HCT116 (cell line): Measurements from ENCODE around the gene LAX1. TPM values are rescaled to one million over a fixed set of nuclear protein-coding genes. Genes with fewer than 3 reads are reported as not detected.

Experiments used
- ATAC-seq: fragments of 200-7000 bp; cut with Tn5 transposase; 2 replicates; pipeline ENCODE4 v1.9.1; 2020; ENCODE audit warnings: mild to moderate bottlenecking, moderate library complexity
- BruUV-seq: library from RNA; stranded (reverse); fragments of 400-500 nt; replicated peaks from 2 replicates; lab custom pipeline; 2021; lab: Mats Ljungman, UMichigan
- CTCF ChIA-PET: fragments of 300-600 bp; sonication (Branson Sonifier 250); formaldehyde crosslinking; loops from one replicate; lab custom pipeline; 2021; ENCODE audit warnings: antibody characterized with exemption; lab: Charles Lee
- POLR2A ChIA-PET: fragments of 300-600, 350-600 bp; sonication (Branson Sonifier 250); formaldehyde crosslinking; loops from one replicate; lab custom pipeline; 2021; ENCODE audit warnings: antibody characterized with exemption; lab: Charles Lee
- RAD21 ChIA-PET, 2 experiments: fragments of 300-600 bp; sonication (Branson Sonifier 250); formaldehyde crosslinking; loops; one replicate each; lab custom pipeline; 2023; ENCODE audit warnings: low total read pairs in 2 of 2; ENCODE audit not compliant: uncharacterized antibody in 2 of 2, unreplicated experiment in 2 of 2, low non-redundant PET in 1 of 2; lab: Charles Lee
- DNase-seq: peaks from one replicate; pipeline ENCODE4 v3.0.0-alpha.2; 2010; ENCODE audit warnings: low read depth, low spot score
- H2AFZ ChIP-seq: fragments of 200-600 bp; shearing (Covaris generic), sonication (generic); 2 replicates; pipeline ENCODE4 v1.6.1; 2017; ENCODE audit warnings: low read depth, mixed run types, mixed read lengths, antibody characterized with exemption, low read length; ENCODE audit not compliant: poor library complexity, severe bottlenecking
- H3K27ac ChIP-seq: 2 replicates; pipeline ENCODE4 v1.5.1; 2012; ENCODE audit warnings: low read depth, low read length
- H3K27me3 ChIP-seq: fragments of 200-600 bp; sonication (generic); 2 replicates; pipeline ENCODE4 v1.6.1; 2016; ENCODE audit warnings: mixed run types, low read length, mixed read lengths; ENCODE audit not compliant: insufficient read depth
- H3K36me3 ChIP-seq, 2 experiments: fragments of 200-500 bp in 1 of 2; fragments of 200-600 bp in 1 of 2; sonication (Bioruptor generic) in 1 of 2; sonication (generic) in 1 of 2; 2 replicates each; pipeline versions ENCODE4 v1.5.1 to v1.6.1; 2014 to 2016; ENCODE audit warnings: low read length in 2 of 2, inconsistent platforms in 1 of 2, mixed read lengths in 1 of 2, mixed run types in 1 of 2; ENCODE audit not compliant: insufficient read depth in 2 of 2, control insufficient read depth in 1 of 2
- H3K4me1 ChIP-seq, 2 experiments: fragments of 200-600 bp in 1 of 2; sonication (generic) in 1 of 2; 2 replicates each; pipeline versions ENCODE4 v1.5.1 to v1.6.1; 2012 to 2017; ENCODE audit warnings: low read length in 2 of 2, inconsistent platforms in 1 of 2, mild to moderate bottlenecking in 1 of 2, mixed read lengths in 1 of 2, mixed run types in 1 of 2, moderate library complexity in 1 of 2; ENCODE audit not compliant: insufficient read depth in 2 of 2, control insufficient read depth in 1 of 2
- H3K4me2 ChIP-seq: fragments of 200-600 bp; sonication (generic); 2 replicates; pipeline ENCODE4 v1.6.1; 2017; ENCODE audit warnings: mixed run types, low read length, mixed read lengths
- H3K4me3 ChIP-seq, 2 experiments: fragments of 200-600 bp in 1 of 2; sonication (generic) in 1 of 2; replicated peaks in 1 of 2; 2 replicates each; pipeline ENCODE4 v1.5.1; 2011 to 2016; ENCODE audit warnings: low read length in 2 of 2, control low read depth in 1 of 2, low read depth in 1 of 2, mild to moderate bottlenecking in 1 of 2, mixed read lengths in 1 of 2, mixed run types in 1 of 2
- H3K79me2 ChIP-seq: fragments of 200-600 bp; sonication (generic); 2 replicates; pipeline ENCODE4 v1.6.1; 2017; ENCODE audit warnings: mild to moderate bottlenecking, mixed run types, low read length, moderate library complexity, mixed read lengths; ENCODE audit not compliant: insufficient read depth
- H3K9ac ChIP-seq: fragments of 200-600 bp; sonication (generic); 2 replicates; pipeline ENCODE4 v1.6.1; 2016; ENCODE audit warnings: low read length, mixed read lengths
- H3K9me2 ChIP-seq: fragments of 200-600 bp; sonication (generic), shearing (Covaris generic); 2 replicates; pipeline ENCODE4 v1.6.1; 2017; ENCODE audit warnings: mixed run types, mild to moderate bottlenecking, moderate library complexity; ENCODE audit not compliant: insufficient read depth
- H3K9me3 ChIP-seq, 2 experiments: fragments of 200-500 bp in 1 of 2; fragments of 200-600 bp in 1 of 2; sonication (Bioruptor generic) in 1 of 2; sonication (generic) in 1 of 2; 2 replicates each; pipeline ENCODE4 v1.6.1; 2014 to 2017; ENCODE audit warnings: low read length in 2 of 2, mixed read lengths in 2 of 2, inconsistent platforms in 1 of 2, low read depth in 1 of 2, mild to moderate bottlenecking in 1 of 2, mixed run types in 1 of 2, moderate library complexity in 1 of 2; ENCODE audit not compliant: control insufficient read depth in 1 of 2, insufficient read depth in 1 of 2
- H4K20me1 ChIP-seq: fragments of 200-600 bp; sonication (generic), shearing (Covaris generic); 2 replicates; pipeline ENCODE4 v1.6.1; 2017; ENCODE audit warnings: mixed run types, mild to moderate bottlenecking, moderate library complexity; ENCODE audit not compliant: insufficient read depth
- CBX3 ChIP-seq: IDR thresholded peaks from 2 replicates; pipeline ENCODE4 v1.6.1; 2012; ENCODE audit warnings: low read depth
- CEBPB ChIP-seq: IDR thresholded peaks from 2 replicates; pipeline ENCODE4 v1.6.1; 2012; ENCODE audit warnings: low read depth
- EGR1 ChIP-seq: IDR thresholded peaks from 2 replicates; pipeline ENCODE4 v1.6.1; 2012; ENCODE audit warnings: low read depth
- ELF1 ChIP-seq: IDR thresholded peaks from 2 replicates; pipeline ENCODE4 v1.6.1; 2012; ENCODE audit warnings: low read depth, borderline replicate concordance
- EZH2 ChIP-seq: fragments of 200-600 bp; sonication (generic); IDR thresholded peaks from 2 replicates; pipeline ENCODE4 v1.6.1; 2017; ENCODE audit warnings: antibody characterized with exemption, mixed run types
- EZH2phosphoT487 ChIP-seq: fragments of 200-600 bp; IDR thresholded peaks from 2 replicates; pipeline ENCODE4 v1.6.1; 2018; ENCODE audit warnings: antibody characterized with exemption, borderline replicate concordance
- FOSL1 ChIP-seq: IDR thresholded peaks from 2 replicates; pipeline ENCODE4 v1.6.1; 2012; ENCODE audit warnings: low read depth
- JUND ChIP-seq: IDR thresholded peaks from 2 replicates; pipeline ENCODE4 v1.6.1; 2012
- MAX ChIP-seq: IDR thresholded peaks from 2 replicates; pipeline ENCODE4 v1.6.1; 2012
- POLR2A ChIP-seq: IDR thresholded peaks from 2 replicates; pipeline ENCODE4 v1.7.0; 2011; ENCODE audit warnings: borderline replicate concordance; ENCODE audit not compliant: insufficient read depth, insufficient read length; ENCODE audit errors: extremely low read depth
- POLR2AphosphoS5 ChIP-seq: IDR thresholded peaks from 2 replicates; pipeline ENCODE4 v1.6.1; 2011; ENCODE audit warnings: mild to moderate bottlenecking, low read depth, low read length, moderate library complexity
- RAD21 ChIP-seq: IDR thresholded peaks from 2 replicates; pipeline ENCODE4 v1.6.1; 2012; ENCODE audit warnings: low read depth, mild to moderate bottlenecking
- TCF7L2 ChIP-seq: IDR thresholded peaks from 2 replicates; pipeline ENCODE4 v1.7.0; 2011; ENCODE audit warnings: borderline replicate concordance, inconsistent platforms; ENCODE audit not compliant: insufficient read depth, insufficient read length; ENCODE audit errors: extremely low read depth
- ZBTB33 ChIP-seq: IDR thresholded peaks from 2 replicates; pipeline ENCODE4 v1.6.1; 2011; ENCODE audit warnings: mild to moderate bottlenecking, low read length, moderate library complexity; ENCODE audit not compliant: insufficient replicate concordance; ENCODE audit errors: extremely low read depth
- ZNF274 ChIP-seq: fragments of 200-500 bp; sonication (Bioruptor generic); IDR thresholded peaks from 2 replicates; pipeline ENCODE4 v1.6.1; 2014; ENCODE audit warnings: mild to moderate bottlenecking, low read depth, low read length, inconsistent platforms
- intact Hi-C: fragments of 100-400 bp; cut with micrococcal nuclease; formaldehyde crosslinking; loops from 2 replicates; pipeline ENCODE4 v1.10.0; 2022
- total RNA-seq: library from RNA; stranded (reverse); gene quantifications from one replicate; pipeline ENCODE4 v1.2.1, GENCODE V29; 2021; ENCODE audit not compliant: unreplicated experiment

LAX1 gene
- total RNA-seq, 1 experiment from 2014 or later = 0.12 TPM

- H3K9me3 ChIP-seq = no peaks in the 10 kb centered on the region
- RAD21 ChIA-PET = no interaction called here
- no peaks in the 10 kb centered on the region for H3K9me2 ChIP-seq
- H3K9ac ChIP-seq = no peak overlapping the region
- no peak for ATAC-seq
- H3K4me3 ChIP-seq = no peak overlapping the region
- CTCF ChIA-PET = no interaction called here
- H3K36me3 ChIP-seq = no peaks in the 10 kb centered on the region
- H4K20me1 ChIP-seq = no peaks in the 10 kb centered on the region; the same call in 1 of the 2 replicates
- H2AFZ ChIP-seq = no peak overlapping the region
- H3K4me1 ChIP-seq = no peaks in the 10 kb centered on the region
- BruUV-seq = no TSS peak
- POLR2A ChIA-PET = no interaction called here
- intact Hi-C loops = no loop called here
- no peaks in the 10 kb centered on the region for H3K27me3 ChIP-seq
- DNase-seq = no peak
- H3K27ac ChIP-seq = no peak overlapping the region
- H3K79me2 ChIP-seq = no peaks in the 10 kb centered on the region
- TF ChIP-seq MAX = no peak
- no peak for TF ChIP-seq POLR2A
- no peak for TF ChIP-seq CBX3
- TF ChIP-seq RAD21 = no peak
- TF ChIP-seq JUND = no peak
- TF ChIP-seq FOSL1 = no peak
- TF ChIP-seq EGR1 = no peak
- TF ChIP-seq ZBTB33 = no peak
- no peak for TF ChIP-seq ELF1
- TF ChIP-seq TCF7L2 = no peak
- no peak for TF ChIP-seq EZH2phosphoT487
- no peak for TF ChIP-seq ZNF274
- no peak for TF ChIP-seq EZH2
- no peak for TF ChIP-seq CEBPB
- TF ChIP-seq POLR2AphosphoS5 = no peak
- H3K4me2 ChIP-seq = no peak overlapping the region
Observed at GRCh38 chr1:203777596-203777995, 12.6 kb downstream of the LAX1 start.
